MCF 10A (cell line): ENCODE results near the gene GLOD4. TPM values are rescaled to one million over a fixed set of nuclear protein-coding genes. Genes with fewer than 3 reads are reported as not detected.

ENCODE experiments used
- BruUV-seq: library from RNA; stranded (reverse); fragments of 400-500 nt; replicated peaks from 2 replicates; lab custom pipeline; 2021; lab: Mats Ljungman, UMichigan
- CTCF ChIA-PET: fragments of 300-600 bp; sonication (Branson Sonifier 250); formaldehyde crosslinking; extraction: SDS; loops from one replicate; lab custom pipeline; 2021; ENCODE audit warnings: antibody characterized with exemption, inconsistent platforms; lab: Yijun Ruan, JAX
- POLR2A ChIA-PET: fragments of 300-600, 350-650 bp; sonication (Branson Sonifier 250); formaldehyde crosslinking; extraction: SDS; loops from one replicate; lab custom pipeline; 2020; ENCODE audit warnings: antibody characterized with exemption, inconsistent platforms; lab: Yijun Ruan, JAX
- DNase-seq: peaks from one replicate; pipeline ENCODE4 v3.0.0-alpha.2; 2018; ENCODE audit not compliant: unreplicated experiment
- H3K27ac Mint-ChIP-seq: one replicate; pipeline ENCODE4 v1.8.0; 2022; ENCODE audit warnings: mild to moderate bottlenecking, low read depth, mixed read lengths; ENCODE audit not compliant: unreplicated experiment
- H3K27me3 Mint-ChIP-seq: one replicate; pipeline ENCODE4 v1.8.0; 2022; ENCODE audit warnings: mixed read lengths; ENCODE audit not compliant: insufficient read depth, unreplicated experiment
- H3K36me3 Mint-ChIP-seq: one replicate; pipeline ENCODE4 v1.8.0; 2022; ENCODE audit warnings: mild to moderate bottlenecking, moderate library complexity, mixed read lengths; ENCODE audit not compliant: insufficient read depth, unreplicated experiment
- H3K4me1 Mint-ChIP-seq: one replicate; pipeline ENCODE4 v1.8.0; 2022; ENCODE audit warnings: mixed read lengths; ENCODE audit not compliant: insufficient read depth, unreplicated experiment
- H3K4me3 Mint-ChIP-seq: one replicate; pipeline ENCODE4 v1.8.0; 2022; ENCODE audit warnings: mild to moderate bottlenecking, moderate library complexity, mixed read lengths; ENCODE audit not compliant: unreplicated experiment
- H3K9me3 Mint-ChIP-seq: one replicate; pipeline ENCODE4 v1.8.0; 2022; ENCODE audit warnings: mixed read lengths; ENCODE audit not compliant: unreplicated experiment
- CTCF ChIP-seq: fragments of 200-600 bp; IDR thresholded peaks from one replicate; pipeline ENCODE4 v1.8.0; 2022; ENCODE audit warnings: antibody characterized with exemption, mild to moderate bottlenecking; ENCODE audit not compliant: unreplicated experiment
- intact Hi-C: fragments of 100-400 bp; cut with micrococcal nuclease; formaldehyde crosslinking; loops from 2 replicates; pipeline ENCODE4 v1.14.1; 2022
- total RNA-seq: library from RNA; stranded (reverse); gene quantifications from 2 replicates; pipeline ENCODE4 v1.2.3, GENCODE V29; 2022

The GLOD4 gene
- total RNA-seq, 1 experiment from 2014 or later, result 62.6 TPM

GRCh38 chr17:725084-725483 is 57.0 kb downstream of the GLOD4 start:
- no peaks in the 10 kb centered on the region for H3K9me3 Mint-ChIP-seq
- H3K27ac Mint-ChIP-seq, result no peak overlapping the region
- BruUV-seq, result no TSS peak

GRCh38 chr17:721540-721937 is 60.5 kb downstream of the GLOD4 start:
- Mint-ChIP-seq H3K4me3 (no peak overlapping the region), H3K27me3 (no peaks in the 10 kb centered on the region), H3K4me1 (peaks cover 25% of the 10 kb centered on the region), H3K36me3 (peaks cover 13% of the 10 kb centered on the region), H3K9me3 (no peaks in the 10 kb centered on the region), H3K27ac (peak overlapping the region; percentile 50)
- TF ChIP-seq CTCF, result no peak
- POLR2A ChIA-PET, result interaction anchor here (0.6 to 1.9 kb wide), 5 partner anchors 9 to 275 kb away, joined by 3 to 16 read pairs (median 5); partner anchors contain the start of genes TIMM22 and TLCD3A
- no TSS peak for BruUV-seq
- CTCF ChIA-PET, result interaction anchor here (0.6 to 1.0 kb wide), 3 partner anchors 9 to 311 kb away, joined by 3 read pairs; no protein-coding TSS in a partner anchor
- no peak for DNase-seq
- intact Hi-C loops, result no loop called here

More at GRCh38 chr17:725084-725483, 57.0 kb downstream of the GLOD4 start:
- ChIA-PET POLR2A (no interaction called here), CTCF (no interaction called here)
- Mint-ChIP-seq H3K4me1 (peaks cover 24% of the 10 kb centered on the region), H3K4me3 (no peak overlapping the region), H3K36me3 (no peaks in the 10 kb centered on the region), H3K27me3 (no peaks in the 10 kb centered on the region)
- TF ChIP-seq CTCF, result no peak
- no peak for DNase-seq
- intact Hi-C loops, result no loop called here

GRCh38 chr17:720706-721539 is 61.2 kb downstream of the GLOD4 start:
- BruUV-seq, result no TSS peak

More at GRCh38 chr17:720706-721539, 61.2 kb downstream of the GLOD4 start:
- Mint-ChIP-seq H3K9me3 (no peaks in the 10 kb centered on the region), H3K4me1 (peaks cover 25% of the 10 kb centered on the region), H3K27me3 (no peaks in the 10 kb centered on the region), H3K4me3 (no peak overlapping the region), H3K27ac (peak overlapping the region; percentile 50), H3K36me3 (peaks cover 13% of the 10 kb centered on the region)
- no peak for DNase-seq
- ChIA-PET CTCF (no interaction called here), POLR2A (interaction anchor here (0.6 to 1.9 kb wide), 4 partner anchors 9 to 276 kb away, joined by 3 to 16 read pairs (median 6); partner anchors contain the start of genes TIMM22 and TLCD3A)
- no peak for TF ChIP-seq CTCF
- intact Hi-C loops, result no loop called here
